ENCODE results near the gene COG4.

DNA sequence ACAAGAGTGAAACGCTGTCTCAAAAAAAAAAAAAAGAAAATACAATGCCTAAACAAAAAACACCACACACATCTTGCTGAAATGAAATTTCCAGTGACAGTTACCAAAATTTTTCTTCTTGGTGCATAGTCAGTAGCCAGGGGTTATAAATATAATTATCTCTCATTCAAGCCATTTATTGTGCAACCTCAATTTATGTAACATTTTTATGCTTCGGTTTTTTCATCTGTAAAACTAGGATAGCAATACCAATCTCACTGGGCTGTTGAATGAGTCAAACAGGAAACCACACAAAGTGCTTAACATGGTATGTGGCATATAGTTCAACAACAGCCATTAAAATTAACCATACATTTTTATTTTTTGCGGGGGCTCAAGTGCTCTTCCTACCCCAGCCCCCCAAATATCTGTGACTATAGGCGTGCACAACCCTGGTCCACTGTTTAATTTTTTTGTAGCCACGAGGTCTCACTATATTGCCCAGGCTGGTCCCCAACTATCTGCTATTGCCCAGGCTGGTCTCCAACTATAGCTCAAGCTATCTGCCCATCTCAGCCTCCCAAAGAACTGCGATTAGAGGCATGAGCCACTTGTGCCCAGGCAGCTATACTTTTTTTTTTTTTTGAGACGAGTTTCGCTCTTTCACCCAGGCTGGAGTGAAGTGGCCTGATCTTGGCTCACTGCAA is 2.6 kb downstream of the COG4 start:
- TF ChIP-seq EZH2phosphoT487 (IDR thresholded peaks at IDR 0.05; ENCODE audit: insufficient read depth, low read depth) (no peak), EZH2 (IDR thresholded peaks at IDR 0.05; ENCODE audit: insufficient read depth, poor library complexity, severe bottlenecking) (no peak)

Data from GM23248 (cell line).